ENCODE results near the gene PRR19. TPM values are rescaled to one million over a fixed set of nuclear protein-coding genes. Genes with fewer than 3 reads are reported as not detected.
"Not testable (repeated sequence)": the region's sequence is repeated elsewhere in the genome, so short reads cannot be mapped to it uniquely, and the experiment has no call there.

The PRR19 gene
- polyA plus RNA-seq, 4 donors: 1.6 to 2.1 (median 2.0) TPM

GRCh38 chr19:42339922-42340321 is 38.0 kb downstream of the PRR19 start:
- DNase-seq (ENCODE audit: low read depth in 4 of 4, low spot score in 3 of 4): not testable (repeated sequence)

- DNase-seq (ENCODE audit: low read depth in 4 of 4, low spot score in 3 of 4): no peak
These were observed 41.6 kb downstream of the PRR19 start for GRCh38 chr19:42343344-42344110.

GRCh38 chr19:42344336-42344893 is 42.5 kb downstream of the PRR19 start:
- DNase-seq (ENCODE audit: low read depth in 4 of 4, low spot score in 3 of 4): no peak

GRCh38 chr19:42345191-42345812 is 43.4 kb downstream of the PRR19 start:
- DNase-seq (ENCODE audit: low read depth in 4 of 4, low spot score in 3 of 4): no peak

- DNase-seq (ENCODE audit: low read depth in 4 of 4, low spot score in 3 of 4): no peak
These were observed 46.3 kb downstream of the PRR19 start for GRCh38 chr19:42348211-42348610.

- no peak for DNase-seq (ENCODE audit: low read depth in 4 of 4, low spot score in 3 of 4)
These were observed 47.6 kb downstream of the PRR19 start for GRCh38 chr19:42349378-42350107.

GRCh38 chr19:42350417-42350816 is 48.5 kb downstream of the PRR19 start:
- no peak for DNase-seq (ENCODE audit: low read depth in 4 of 4, low spot score in 3 of 4)

GRCh38 chr19:42351079-42351735 is 49.3 kb downstream of the PRR19 start:
- no peak for DNase-seq (ENCODE audit: low read depth in 4 of 4, low spot score in 3 of 4)

- peak in 2 of 4 donors; percentile 0 to 7 for DNase-seq (ENCODE audit: low read depth in 4 of 4, low spot score in 3 of 4)
These were observed 50.6 kb downstream of the PRR19 start for GRCh38 chr19:42352301-42353259.

- no peak for DNase-seq (ENCODE audit: low read depth in 4 of 4, low spot score in 3 of 4)
These were observed 51.5 kb downstream of the PRR19 start for GRCh38 chr19:42353341-42354015.

- no peak for DNase-seq (ENCODE audit: low read depth in 4 of 4, low spot score in 3 of 4)
These were observed 54.0 kb downstream of the PRR19 start for GRCh38 chr19:42355896-42356295.

GRCh38 chr19:42356686-42357085 is 54.8 kb downstream of the PRR19 start:
- DNase-seq (ENCODE audit: low read depth in 4 of 4, low spot score in 3 of 4): no peak

- no peak for DNase-seq (ENCODE audit: low read depth in 4 of 4, low spot score in 3 of 4)
These were observed 55.4 kb downstream of the PRR19 start for GRCh38 chr19:42357290-42357689.

Other genes with a start within 250 kb of the PRR19 start
- gene GRIK5, start 231.9 kb upstream of the PRR19 start, polyA plus RNA-seq (ENCODE audit: insufficient read length in 4 of 4): 10 to 100 TPM; 21.5 to 26.9 (median 22.8) TPM
- 10 to 100 TPM; 14.0 to 18.2 (median 14.7) TPM for gene ZNF574, start 226.0 kb upstream of the PRR19 start, polyA plus RNA-seq (ENCODE audit: insufficient read length in 4 of 4)
- 1 to 10 TPM in 2 of 4 donors, under 1 TPM in 2; 0.55 to 1.4 (median 0.90) TPM for gene POU2F2, start 169.7 kb upstream of the PRR19 start, polyA plus RNA-seq (ENCODE audit: insufficient read length in 4 of 4)
- 10 to 100 TPM; 24.1 to 35.8 (median 27.2) TPM for gene DEDD2, start 84.5 kb upstream of the PRR19 start, polyA plus RNA-seq (ENCODE audit: insufficient read length in 4 of 4)
- 1 to 10 TPM; 8.0 to 8.8 (median 8.5) TPM for gene ZNF526, start 81.8 kb upstream of the PRR19 start, polyA plus RNA-seq (ENCODE audit: insufficient read length in 4 of 4)
- gene GSK3A, start 59.5 kb upstream of the PRR19 start, polyA plus RNA-seq (ENCODE audit: insufficient read length in 4 of 4): 10 to 100 TPM; 75.9 to 82.2 (median 80.9) TPM
- gene ERF, start 47.0 kb upstream of the PRR19 start, polyA plus RNA-seq (ENCODE audit: insufficient read length in 4 of 4): 10 to 100 TPM; 70.7 to 94.4 (median 71.8) TPM
- gene CIC, start 32.9 kb upstream of the PRR19 start, polyA plus RNA-seq (ENCODE audit: insufficient read length in 4 of 4): 10 to 100 TPM; 47.2 to 75.1 (median 49.5) TPM
- gene PAFAH1B3, start 492 bp downstream of the PRR19 start, polyA plus RNA-seq (ENCODE audit: insufficient read length in 4 of 4): 10 to 100 TPM; 69.1 to 94.5 (median 79.3) TPM
- 1 to 10 TPM in 1 of 4 donors, under 1 TPM in 3; 0.76 to 1.2 (median 0.83) TPM for gene TMEM145, start 11.2 kb downstream of the PRR19 start, polyA plus RNA-seq (ENCODE audit: insufficient read length in 4 of 4)
- gene MEGF8, start 23.5 kb downstream of the PRR19 start, polyA plus RNA-seq (ENCODE audit: insufficient read length in 4 of 4): 10 to 100 TPM; 32.5 to 48.3 (median 35.7) TPM
- gene CNFN, start 88.2 kb downstream of the PRR19 start, polyA plus RNA-seq (ENCODE audit: insufficient read length in 4 of 4): 1 to 10 TPM in 2 of 4 donors, under 1 TPM in 2; 0.82 to 2.1 (median 1.1) TPM
- gene LIPE, start 125.3 kb downstream of the PRR19 start, polyA plus RNA-seq (ENCODE audit: insufficient read length in 4 of 4): 10 to 100 TPM in 3 of 4 donors, 1 to 10 TPM in 1; 9.7 to 13.9 (median 10.6) TPM
- under 1 TPM in 2 of 4 donors, not detected in 2; 0.27 to 0.64 TPM for gene CXCL17, start 140.8 kb downstream of the PRR19 start, polyA plus RNA-seq (ENCODE audit: insufficient read length in 4 of 4)
- gene CEACAM1, start 226.3 kb downstream of the PRR19 start, polyA plus RNA-seq (ENCODE audit: insufficient read length in 4 of 4): 10 to 100 TPM in 3 of 4 donors, 1 to 10 TPM in 1; 9.6 to 18.1 (median 11.2) TPM